ENCODE results near the gene CFAP157.

The CFAP157 gene

DNA sequence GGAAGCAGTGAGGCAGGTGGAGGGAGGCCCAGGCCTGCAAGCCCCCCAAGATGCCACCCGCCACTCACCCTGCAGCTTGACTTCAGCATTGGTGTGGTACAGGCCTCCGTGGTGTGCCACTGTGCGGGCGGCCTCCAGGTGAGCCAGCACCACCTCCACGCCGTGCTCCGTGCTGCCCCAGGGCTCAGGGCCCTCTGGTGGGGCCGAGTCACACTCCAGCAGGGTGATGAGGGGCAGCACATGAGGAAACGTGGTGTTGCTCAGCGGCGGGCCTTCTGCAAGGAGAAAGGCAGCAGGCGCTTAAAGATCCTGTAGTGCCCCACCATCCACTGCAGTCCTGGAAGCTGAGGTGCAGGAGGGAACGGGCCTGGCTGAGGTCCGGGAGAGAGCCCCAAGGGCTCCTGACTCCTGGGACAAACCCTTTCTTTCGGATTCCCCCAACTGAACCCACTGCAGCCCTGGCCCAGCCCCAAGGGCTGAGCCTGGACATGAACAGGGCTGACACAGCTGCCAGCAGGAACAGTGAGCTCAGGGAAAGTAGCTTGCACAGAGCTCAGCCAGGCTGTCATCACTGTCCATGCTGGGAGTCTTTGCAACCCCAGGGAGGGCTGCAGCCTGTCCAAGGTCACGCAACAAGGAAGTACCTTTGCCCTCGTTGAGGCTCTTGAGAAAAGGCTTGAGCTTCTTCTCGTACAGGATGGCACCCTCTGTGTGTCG, 33.0 kb downstream of the CFAP157 start:
- TF ChIP-seq EZH2phosphoT487 (conservative IDR thresholded peaks at IDR 0.05; ENCODE audit: low read length) (no peak), CTCF (IDR thresholded peaks at IDR 0.05; ENCODE audit: insufficient read depth, low read length, poor library complexity, severe bottlenecking) (no peak)
- Histone ChIP-seq H2AFZ (ENCODE audit: low read depth, low read length, severe bottlenecking) (no peak overlapping the region), H3K9ac (ENCODE audit: low read length) (no peak overlapping the region)

DNA sequence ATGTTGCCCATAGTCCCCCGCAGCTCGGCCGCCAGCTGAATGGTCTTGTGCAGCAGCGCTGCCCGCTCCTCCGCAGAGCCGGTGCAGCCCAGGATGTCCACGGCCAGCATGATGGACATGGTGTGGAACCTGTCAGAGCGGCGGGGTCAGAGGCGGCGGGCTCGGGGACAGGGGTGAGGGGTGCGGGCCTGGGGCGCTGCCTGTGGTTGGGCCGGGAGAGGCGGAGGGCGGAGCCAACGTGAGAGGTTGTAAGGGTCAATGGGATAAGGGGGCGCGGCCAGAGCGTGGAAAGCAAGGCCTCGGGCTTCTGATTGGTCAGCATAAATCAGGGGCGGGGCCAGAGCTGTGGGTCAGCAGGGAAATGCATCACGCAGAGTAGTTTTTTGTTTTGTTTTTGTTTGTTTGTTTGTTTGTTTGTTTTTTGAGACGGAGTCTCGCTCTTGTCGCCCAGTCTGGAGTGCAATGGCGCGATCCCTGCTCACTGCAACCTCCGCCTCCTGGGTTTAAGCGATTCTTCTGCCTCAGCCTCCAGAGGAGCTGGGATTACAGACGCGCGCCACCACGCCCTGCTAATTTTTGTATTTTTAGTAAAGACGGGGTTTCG, 35.1 kb downstream of the CFAP157 start:
- H3K9me3 ChIP-seq (ENCODE audit: insufficient read depth, low read length), result no peaks in the 10 kb centered on the region
- H3F3A ChIP-seq (ENCODE audit: insufficient read depth), result no peaks in the 10 kb centered on the region
- TF ChIP-seq CTCF (IDR thresholded peaks at IDR 0.05; ENCODE audit: insufficient read depth, low read length, poor library complexity, severe bottlenecking) (no peak), EZH2phosphoT487 (conservative IDR thresholded peaks at IDR 0.05; ENCODE audit: low read length) (no peak)
- H3K4me2 ChIP-seq (ENCODE audit: low read depth, low read length, poor library complexity, severe bottlenecking), result no peak overlapping the region
- no peak overlapping the region for H3K9ac ChIP-seq (ENCODE audit: low read length)
- H4K20me1 ChIP-seq (ENCODE audit: low read depth, low read length), result no peaks in the 10 kb centered on the region
- H3K9me2 ChIP-seq (replicated peaks; ENCODE audit: insufficient read depth, low read length), result no peaks in the 10 kb centered on the region
- no peak overlapping the region for H3K27ac ChIP-seq (ENCODE audit: low read depth, low read length)
- no peaks in the 10 kb centered on the region for H3K36me3 ChIP-seq (ENCODE audit: low read length)
- no peak overlapping the region for H2AFZ ChIP-seq (ENCODE audit: low read depth, low read length, severe bottlenecking)
- H3K79me2 ChIP-seq (ENCODE audit: insufficient read depth, low read length), result no peaks in the 10 kb centered on the region
- H3K4me3 ChIP-seq (ENCODE audit: insufficient read depth, low read length, poor library complexity, severe bottlenecking), result no peak overlapping the region
- no peaks in the 10 kb centered on the region for H3K27me3 ChIP-seq (ENCODE audit: low read length)

More for the DNA sequence above, 33.0 kb downstream of the CFAP157 start:
- H3K4me2 ChIP-seq (ENCODE audit: low read depth, low read length, poor library complexity, severe bottlenecking), result no peak overlapping the region
- no peaks in the 10 kb centered on the region for H3K79me2 ChIP-seq (ENCODE audit: insufficient read depth, low read length)
- no peaks in the 10 kb centered on the region for H3K27me3 ChIP-seq (ENCODE audit: low read length)
- no peak overlapping the region for H3K27ac ChIP-seq (ENCODE audit: low read depth, low read length)
- H3K4me3 ChIP-seq (ENCODE audit: insufficient read depth, low read length, poor library complexity, severe bottlenecking), result no peak overlapping the region
- H3F3A ChIP-seq (ENCODE audit: insufficient read depth), result no peaks in the 10 kb centered on the region
- H3K9me2 ChIP-seq (replicated peaks; ENCODE audit: insufficient read depth, low read length), result no peaks in the 10 kb centered on the region
- H4K20me1 ChIP-seq (ENCODE audit: low read depth, low read length), result no peaks in the 10 kb centered on the region
- no peaks in the 10 kb centered on the region for H3K36me3 ChIP-seq (ENCODE audit: low read length)
- no peaks in the 10 kb centered on the region for H3K9me3 ChIP-seq (ENCODE audit: insufficient read depth, low read length)

GRCh38 chr9:127742435-127743088, 35.8 kb downstream of the CFAP157 start:
- no peak overlapping the region for H2AFZ ChIP-seq (ENCODE audit: low read depth, low read length, severe bottlenecking)
- no peaks in the 10 kb centered on the region for H4K20me1 ChIP-seq (ENCODE audit: low read depth, low read length)
- no peak overlapping the region for H3K9ac ChIP-seq (ENCODE audit: low read length)
- H3K27me3 ChIP-seq (ENCODE audit: low read length), result no peaks in the 10 kb centered on the region
- no peaks in the 10 kb centered on the region for H3K9me2 ChIP-seq (replicated peaks; ENCODE audit: insufficient read depth, low read length)
- no peak overlapping the region for H3K4me3 ChIP-seq (ENCODE audit: insufficient read depth, low read length, poor library complexity, severe bottlenecking)
- no peak for TF ChIP-seq CTCF (IDR thresholded peaks at IDR 0.05; ENCODE audit: insufficient read depth, low read length, poor library complexity, severe bottlenecking)
- TF ChIP-seq EZH2phosphoT487 (conservative IDR thresholded peaks at IDR 0.05; ENCODE audit: low read length), result no peak
- no peaks in the 10 kb centered on the region for H3K36me3 ChIP-seq (ENCODE audit: low read length)
- no peak overlapping the region for H3K27ac ChIP-seq (ENCODE audit: low read depth, low read length)
- no peaks in the 10 kb centered on the region for H3K79me2 ChIP-seq (ENCODE audit: insufficient read depth, low read length)
- H3K9me3 ChIP-seq (ENCODE audit: insufficient read depth, low read length), result no peaks in the 10 kb centered on the region
- no peaks in the 10 kb centered on the region for H3F3A ChIP-seq (ENCODE audit: insufficient read depth)
- H3K4me2 ChIP-seq (ENCODE audit: low read depth, low read length, poor library complexity, severe bottlenecking), result no peak overlapping the region

All from SU-DHL-6 (cell line).